Measurements from ENCODE around the gene KERA.

- TF ChIP-seq RUNX1 (IDR thresholded peaks at IDR 0.05; ENCODE audit: low read depth) (no peak), TBP (optimal IDR thresholded peaks at IDR 0.05; ENCODE audit: low read depth, low read length) (no peak), YY1 (IDR thresholded peaks at IDR 0.05; ENCODE audit: borderline replicate concordance in 1 of 3, control insufficient read depth in 1 of 3, extremely low read depth in 1 of 3, insufficient read depth in 3 of 3, insufficient read length in 1 of 3, insufficient replicate concordance in 2 of 3, low read depth in 1 of 3, low read length in 2 of 3) (no peak), TAF1 (IDR thresholded peaks at IDR 0.05; ENCODE audit: control insufficient read depth, extremely low read depth, insufficient read depth, low read length, severe bottlenecking) (no peak), FOXM1 (IDR thresholded peaks at IDR 0.05; ENCODE audit: low read depth) (no peak), FOXM1 (CRISPR knock-in tag; IDR thresholded peaks at IDR 0.05; ENCODE audit: low read depth) (no peak), WHSC1 (IDR thresholded peaks at IDR 0.05; ENCODE audit: low read length) (no peak), POLR2H (tag; IDR thresholded peaks at IDR 0.05; ENCODE audit: low read depth) (no peak), ZNF121 (CRISPR knock-in tag; conservative IDR thresholded peaks at IDR 0.05) (no peak), EZH2 (IDR thresholded peaks at IDR 0.05; ENCODE audit: borderline replicate concordance, low read depth, low read length) (no peak), POLR2AphosphoS5 (IDR thresholded peaks at IDR 0.05; ENCODE audit: control insufficient read depth, insufficient read depth, low read depth, low read length) (no peak)
- TF ChIP-seq, protein P1, sequence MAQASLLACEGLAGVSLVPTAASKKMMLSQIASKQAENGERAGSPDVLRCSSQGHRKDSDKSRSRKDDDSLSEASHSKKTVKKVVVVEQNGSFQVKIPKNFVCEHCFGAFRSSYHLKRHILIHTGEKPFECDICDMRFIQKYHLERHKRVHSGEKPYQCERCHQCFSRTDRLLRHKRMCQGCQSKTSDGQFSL (CRISPR knock-in tag; IDR thresholded peaks at IDR 0.05): no peak
- TF ChIP-seq, protein P1 (tag; IDR thresholded peaks at IDR 0.05): no peak
- TF ChIP-seq, protein P2, sequence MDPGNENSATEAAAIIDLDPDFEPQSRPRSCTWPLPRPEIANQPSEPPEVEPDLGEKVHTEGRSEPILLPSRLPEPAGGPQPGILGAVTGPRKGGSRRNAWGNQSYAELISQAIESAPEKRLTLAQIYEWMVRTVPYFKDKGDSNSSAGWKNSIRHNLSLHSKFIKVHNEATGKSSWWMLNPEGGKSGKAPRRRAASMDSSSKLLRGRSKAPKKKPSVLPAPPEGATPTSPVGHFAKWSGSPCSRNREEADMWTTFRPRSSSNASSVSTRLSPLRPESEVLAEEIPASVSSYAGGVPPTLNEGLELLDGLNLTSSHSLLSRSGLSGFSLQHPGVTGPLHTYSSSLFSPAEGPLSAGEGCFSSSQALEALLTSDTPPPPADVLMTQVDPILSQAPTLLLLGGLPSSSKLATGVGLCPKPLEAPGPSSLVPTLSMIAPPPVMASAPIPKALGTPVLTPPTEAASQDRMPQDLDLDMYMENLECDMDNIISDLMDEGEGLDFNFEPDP (CRISPR knock-in tag; IDR thresholded peaks at IDR 0.05): no peak
- TF ChIP-seq, protein P3, sequence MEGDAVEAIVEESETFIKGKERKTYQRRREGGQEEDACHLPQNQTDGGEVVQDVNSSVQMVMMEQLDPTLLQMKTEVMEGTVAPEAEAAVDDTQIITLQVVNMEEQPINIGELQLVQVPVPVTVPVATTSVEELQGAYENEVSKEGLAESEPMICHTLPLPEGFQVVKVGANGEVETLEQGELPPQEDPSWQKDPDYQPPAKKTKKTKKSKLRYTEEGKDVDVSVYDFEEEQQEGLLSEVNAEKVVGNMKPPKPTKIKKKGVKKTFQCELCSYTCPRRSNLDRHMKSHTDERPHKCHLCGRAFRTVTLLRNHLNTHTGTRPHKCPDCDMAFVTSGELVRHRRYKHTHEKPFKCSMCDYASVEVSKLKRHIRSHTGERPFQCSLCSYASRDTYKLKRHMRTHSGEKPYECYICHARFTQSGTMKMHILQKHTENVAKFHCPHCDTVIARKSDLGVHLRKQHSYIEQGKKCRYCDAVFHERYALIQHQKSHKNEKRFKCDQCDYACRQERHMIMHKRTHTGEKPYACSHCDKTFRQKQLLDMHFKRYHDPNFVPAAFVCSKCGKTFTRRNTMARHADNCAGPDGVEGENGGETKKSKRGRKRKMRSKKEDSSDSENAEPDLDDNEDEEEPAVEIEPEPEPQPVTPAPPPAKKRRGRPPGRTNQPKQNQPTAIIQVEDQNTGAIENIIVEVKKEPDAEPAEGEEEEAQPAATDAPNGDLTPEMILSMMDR (IDR thresholded peaks at IDR 0.05 in 2 of 3, conservative IDR thresholded peaks at IDR 0.05 in 1 of 3; ENCODE audit: insufficient read depth in 2 of 3, low read depth in 1 of 3, low read length in 3 of 3): no peak
- TF ChIP-seq, protein P4, sequence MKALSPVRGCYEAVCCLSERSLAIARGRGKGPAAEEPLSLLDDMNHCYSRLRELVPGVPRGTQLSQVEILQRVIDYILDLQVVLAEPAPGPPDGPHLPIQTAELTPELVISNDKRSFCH (CRISPR knock-in tag; IDR thresholded peaks at IDR 0.05): no peak
- TF ChIP-seq, protein P4 (tag; IDR thresholded peaks at IDR 0.05): no peak
Observed at GRCh38 chr12:91044586-91044985, 13.2 kb downstream of the KERA start.
